ENCODE data around the gene ZNF629.

GRCh38 chr16:30821891-30822290 is 34.9 kb upstream of the ZNF629 start:
- TF ChIP-seq CHD2 (IDR thresholded peaks at IDR 0.05; ENCODE audit: low read length, partially characterized antibody) (no peak), PBX3 (IDR thresholded peaks at IDR 0.05) (no peak), NR3C1 (IDR thresholded peaks at IDR 0.05) (no peak), CTCF (IDR thresholded peaks at IDR 0.05) (no peak), RAD21 (conservative IDR thresholded peaks at IDR 0.05 in 1 of 2, IDR thresholded peaks at IDR 0.05 in 1 of 2) (no peak), MAX (IDR thresholded peaks at IDR 0.05) (no peak), ZFP36 (IDR thresholded peaks at IDR 0.05; ENCODE audit: borderline replicate concordance, partially characterized antibody) (no peak), CEBPB (IDR thresholded peaks at IDR 0.05) (no peak), HOXB5 (CRISPR knock-in tag; IDR thresholded peaks at IDR 0.05) (no peak)
